Esophagus muscularis mucosa (tissue), 4 donors: ENCODE measurements around the gene PRR5. TPM values are rescaled to one million over a fixed set of nuclear protein-coding genes. Genes with fewer than 3 reads are reported as not detected.

Experiments
- DNase-seq: peaks from one replicate; pipeline ENCODE4 v3.0.0-alpha.2; 2017; ENCODE audit errors: extremely low spot score
- H3K27ac ChIP-seq, 4 donors: fragments of 200-600 bp; sonication (generic); replicated peaks in 1 of 4; 1 replicate in 3 of 4; 2 replicates in 1 of 4; pipeline ENCODE4 v1.5.1; 2016 to 2019; ENCODE audit warnings: mild to moderate bottlenecking in 1 of 4
- H3K27me3 ChIP-seq, 4 donors: fragments of 200-600 bp; sonication (generic); one replicate each; pipeline versions ENCODE4 v1.5.1 to v1.6.0; 2016 to 2019
- H3K36me3 ChIP-seq, 4 donors: fragments of 200-600 bp; sonication (generic); one replicate each; pipeline ENCODE4 v1.5.1; 2016 to 2019
- H3K4me1 ChIP-seq, 4 donors: fragments of 200-600 bp; sonication (generic); one replicate each; pipeline ENCODE4 v1.5.1; 2016 to 2019
- H3K4me3 ChIP-seq, 4 donors: fragments of 200-600 bp; sonication (generic); 1 replicate in 2 of 4; 2 replicates in 2 of 4; pipeline ENCODE4 v1.5.1; 2016 to 2019; ENCODE audit warnings: mild to moderate bottlenecking in 4 of 4, moderate library complexity in 1 of 4
- H3K9me3 ChIP-seq, 4 donors: fragments of 200-600 bp; sonication (generic); 1 replicate in 3 of 4; 2 replicates in 1 of 4; pipeline ENCODE4 v1.5.1; 2016 to 2019
- CTCF ChIP-seq, 3 experiments: fragments of 200-600 bp in 2 of 3; fragments of 450-650 bp in 1 of 3; sonication (generic) in 2 of 3; IDR thresholded peaks; one replicate each; pipeline ENCODE4 v1.5.1; 2017 to 2019; ENCODE audit warnings: antibody characterized with exemption in 3 of 3, mild to moderate bottlenecking in 2 of 3, moderate library complexity in 1 of 3
- EP300 ChIP-seq: sonication (generic); formaldehyde crosslinking; IDR thresholded peaks from one replicate; pipeline ENCODE4 v1.6.1; 2017; ENCODE audit warnings: antibody characterized with exemption
- POLR2A ChIP-seq: fragments of 450-650 bp; IDR thresholded peaks from one replicate; pipeline ENCODE4 v1.6.1; 2017; ENCODE audit warnings: antibody characterized with exemption, moderate library complexity, mild to moderate bottlenecking, low read depth
- POLR2AphosphoS5 ChIP-seq, 2 donors: sonication (generic); formaldehyde crosslinking; IDR thresholded peaks; one replicate each; pipeline ENCODE4 v1.6.1; 2017; ENCODE audit warnings: antibody characterized with exemption in 2 of 2
- WGBS: methylation state at CpG from one replicate; pipeline ENCODE4 v1.1.5; 2018; 5-methylcytosine and 5-hydroxymethylcytosine counted together
- intact Hi-C: fragments of 100-400 bp; cut with DNase I; formaldehyde crosslinking; loops from one replicate; pipeline ENCODE4 v1.15.1; 2023
- total RNA-seq, 4 donors: library from RNA; depleted of rRNA; stranded (reverse); fragments of >200 nt; gene quantifications; one replicate each; pipeline versions ENCODE4 v1.1.0 to v1.2.1, GENCODE V29; 2016

The PRR5 gene
- total RNA-seq, 4 donors from 2014 or later = 5.6 to 16.6 (median 11.4) TPM

GRCh38 chr22:44755417-44755816, 53.4 kb downstream of the PRR5 start:
- Histone ChIP-seq H3K4me1 (peaks cover 0 to 20% (median 18%) of the 10 kb centered on the region in 4 donors), H3K27me3 (peaks cover 0 to 83% (median 26%) of the 10 kb centered on the region in 4 donors), H3K9me3 (no peaks in the 10 kb centered on the region), H3K4me3 (no peak overlapping the region), H3K36me3 (no peaks in the 10 kb centered on the region), H3K27ac (no peak overlapping the region)
- WGBS = 54% methylated on average over 2 of the region's 6 CpGs
- intact Hi-C loops = no loop called here
- DNase-seq = no peak
- TF ChIP-seq POLR2A (no peak), POLR2AphosphoS5 (IDR thresholded peaks at IDR 0.05) (no peak), CTCF (IDR thresholded peaks at IDR 0.05) (no peak), EP300 (no peak)

- WGBS = 80% methylated on average over 9 of the region's 9 CpGs
- H3K9me3 ChIP-seq = no peaks in the 10 kb centered on the region
These were observed 54.0 kb downstream of the PRR5 start for GRCh38 chr22:44755956-44756361.

GRCh38 chr22:44758344-44758973, 56.5 kb downstream of the PRR5 start:
- DNase-seq = no peak
- Histone ChIP-seq H3K27me3 (peaks cover 0 to 52% (median 7%) of the 10 kb centered on the region in 4 donors), H3K27ac (no peak overlapping the region), H3K4me3 (no peak overlapping the region), H3K36me3 (no peaks in the 10 kb centered on the region), H3K9me3 (no peaks in the 10 kb centered on the region), H3K4me1 (peaks cover 0 to 5% (median 4%) of the 10 kb centered on the region in 4 donors)
- TF ChIP-seq CTCF (IDR thresholded peaks at IDR 0.05) (no peak), POLR2A (no peak)
- intact Hi-C loops = no loop called here
- WGBS = 43% methylated on average over 11 of the region's 11 CpGs

More at GRCh38 chr22:44755956-44756361, 54.0 kb downstream of the PRR5 start:
- H3K27me3 ChIP-seq = peaks cover 0 to 77% (median 26%) of the 10 kb centered on the region in 4 donors
- no peak overlapping the region for H3K27ac ChIP-seq
- peaks cover 0 to 20% (median 18%) of the 10 kb centered on the region in 4 donors for H3K4me1 ChIP-seq
- no peak overlapping the region for H3K4me3 ChIP-seq
- no peak for TF ChIP-seq POLR2AphosphoS5 (IDR thresholded peaks at IDR 0.05)
- no peak for TF ChIP-seq EP300
- TF ChIP-seq POLR2A = no peak
- TF ChIP-seq CTCF (IDR thresholded peaks at IDR 0.05) = no peak
- DNase-seq = no peak
- no peaks in the 10 kb centered on the region for H3K36me3 ChIP-seq
- intact Hi-C loops = no loop called here

GRCh38 chr22:44759001-44759400, 57.0 kb downstream of the PRR5 start:
- Histone ChIP-seq H3K36me3 (no peaks in the 10 kb centered on the region), H3K4me3 (no peak overlapping the region), H3K27me3 (peaks cover 0 to 47% (median 5%) of the 10 kb centered on the region in 4 donors), H3K9me3 (no peaks in the 10 kb centered on the region), H3K27ac (no peak overlapping the region), H3K4me1 (no peaks in the 10 kb centered on the region)
- TF ChIP-seq CTCF (IDR thresholded peaks at IDR 0.05) (no peak), POLR2AphosphoS5 (IDR thresholded peaks at IDR 0.05) (no peak), POLR2A (no peak), EP300 (no peak)
- WGBS = 76% methylated on average over 5 of the region's 6 CpGs
- intact Hi-C loops = no loop called here
- DNase-seq = no peak
